A549 (cell line): ENCODE measurements around the gene CD300A. TPM values are rescaled to one million over a fixed set of nuclear protein-coding genes. Genes with fewer than 3 reads are reported as not detected.

Experiments
- ATAC-seq, 2 experiments: fragments of 200-7000 bp in 1 of 2; fragments of >200 bp in 1 of 2; cut with Nextera tagmentation in 1 of 2; cut with Tn5 transposase in 1 of 2; 3 replicates each; pipeline versions ENCODE4 v1.8.0 to v1.9.1; 2018 to 2020; ENCODE audit warnings: mild to moderate bottlenecking in 1 of 2, moderate library complexity in 1 of 2
- CTCF ChIA-PET: fragments of 300-600 bp; sonication (Branson Sonifier 250); formaldehyde crosslinking; extraction: SDS; loops from one replicate; lab custom pipeline; 2021; ENCODE audit warnings: antibody characterized with exemption, inconsistent platforms; lab: Yijun Ruan, JAX
- POLR2A ChIA-PET: fragments of 350-600 bp; formaldehyde crosslinking; extraction: SDS; loops from one replicate; lab custom pipeline; 2021; ENCODE audit warnings: antibody characterized with exemption, inconsistent platforms; lab: Yijun Ruan, JAX
- DNase-seq, 2 experiments: peaks; one replicate each; pipeline versions ENCODE4 v3.0.0 to v3.0.0-alpha.2; 2011 to 2016; ENCODE audit warnings: low read depth in 1 of 2, low spot score in 1 of 2
- FAIRE-seq: peaks from 2 replicates; lab custom pipeline; 2011; peaks lifted over from hg19 to GRCh38; lab: Jason Lieb, UNC
- H3K27ac ChIP-seq, 2 experiments: fragments of >200 bp; sonication (Bioruptor Twin); formaldehyde crosslinking; 3 replicates each; pipeline ENCODE4 v1.5.1; 2016 to 2017
- H3K4me1 ChIP-seq: fragments of >200 bp; sonication (Bioruptor Twin); formaldehyde crosslinking; 3 replicates; pipeline ENCODE4 v1.6.1; 2016
- H3K4me2 ChIP-seq: fragments of >200 bp; sonication (Bioruptor Twin); formaldehyde crosslinking; 3 replicates; pipeline ENCODE4 v1.6.1; 2016
- H3K4me3 ChIP-seq: fragments of >200 bp; sonication (Bioruptor Twin); formaldehyde crosslinking; 3 replicates; pipeline ENCODE4 v1.5.1; 2016
- H3K9me3 ChIP-seq: fragments of >200 bp; sonication (Bioruptor Twin); formaldehyde crosslinking; 3 replicates; pipeline ENCODE4 v1.6.1; 2016
- BHLHE40 ChIP-seq: IDR thresholded peaks from 2 replicates; pipeline ENCODE4 v1.6.1; 2012; ENCODE audit warnings: low read depth, low read length, inconsistent platforms
- EP300 ChIP-seq, 2 experiments: fragments of >200 bp; sonication (Bioruptor Twin); formaldehyde crosslinking; IDR thresholded peaks; 2 replicates in 1 of 2; 3 replicates in 1 of 2; pipeline ENCODE4 v1.6.1; 2016 to 2017
- FOSB ChIP-seq: fragments of 250-450 bp; sonication (Bioruptor Pico); IDR thresholded peaks from 2 replicates; pipeline ENCODE4 v1.5.0; 2020; ENCODE audit warnings: mild to moderate bottlenecking, moderate library complexity
- GATA3 ChIP-seq: IDR thresholded peaks from 2 replicates; pipeline ENCODE4 v1.6.1; 2012; ENCODE audit warnings: borderline replicate concordance
- HEYL ChIP-seq: fragments of 250-450 bp; sonication (Bioruptor Pico); IDR thresholded peaks from 2 replicates; pipeline ENCODE4 v1.8.0; 2021; ENCODE audit warnings: mild to moderate bottlenecking, moderate library complexity
- HOXA7 ChIP-seq: fragments of 250-450 bp; sonication (Bioruptor Pico); IDR thresholded peaks from 2 replicates; pipeline ENCODE4 v1.5.0; 2020; ENCODE audit warnings: mild to moderate bottlenecking, moderate library complexity
- KDM1A ChIP-seq: fragments of 200-600 bp; sonication (generic); IDR thresholded peaks from 2 replicates; pipeline ENCODE4 v1.6.1; 2016; ENCODE audit warnings: low read depth, mild to moderate bottlenecking
- NFE2L2 ChIP-seq: fragments of 150-350 bp; conservative IDR thresholded peaks from 2 replicates; pipeline ENCODE4 v1.6.1; 2014; ENCODE audit warnings: low read length
- POLR2AphosphoS2 ChIP-seq: conservative IDR thresholded peaks from 2 replicates; pipeline ENCODE4 v1.6.1; 2012; ENCODE audit warnings: low read length, improper control_type of control experiment, inconsistent platforms
- RCOR1 ChIP-seq: fragments of 150-350 bp; IDR thresholded peaks from 2 replicates; pipeline ENCODE4 v1.6.1; 2014; ENCODE audit warnings: antibody characterized with exemption, low read length, low read depth
- RFX5 ChIP-seq: fragments of 450-650 bp; IDR thresholded peaks from 2 replicates; pipeline ENCODE4 v1.7.1; 2014; ENCODE audit warnings: antibody characterized with exemption, mild to moderate bottlenecking, moderate library complexity
- SMC3 ChIP-seq: fragments of >200 bp; sonication (Bioruptor Twin); formaldehyde crosslinking; IDR thresholded peaks from 3 replicates; pipeline ENCODE4 v1.6.1; 2018; ENCODE audit warnings: inconsistent platforms
- ZFP36 ChIP-seq: fragments of 450-650 bp; IDR thresholded peaks from 2 replicates; pipeline ENCODE4 v1.6.1; 2014; ENCODE audit warnings: borderline replicate concordance; ENCODE audit not compliant: partially characterized antibody
- WGBS: methylation state at CpG from one replicate; pipeline ENCODE4 v1.1.6; 2017; ENCODE audit errors: missing lambda C conversion rate; 5-methylcytosine and 5-hydroxymethylcytosine counted together
- polyA plus RNA-seq, 4 experiments: library from polyadenylated mRNA; depleted of rRNA in 3 of 4; stranded (reverse); fragments of >200 nt; fragmentation: RNase III in 1 of 4; extraction: RNeasy Plus Mini Kit Qiagen cat#74134 plus additional on column Dnase treatment in 1 of 4; gene quantifications; 2 replicates in 3 of 4; 3 replicates in 1 of 4; pipeline ENCODE4 v1.2.3, GENCODE V29; 2011 to 2017
- TF ChIP-seq, protein P1 (sequence below): fragments of 200-600 bp; sonication (generic); IDR thresholded peaks from 2 replicates; pipeline ENCODE4 v1.6.1; 2016; ENCODE audit warnings: antibody characterized with exemption, mild to moderate bottlenecking, moderate library complexity
- TF ChIP-seq, protein P2 (sequence below): fragments of >200 bp; sonication (Bioruptor Twin); formaldehyde crosslinking; IDR thresholded peaks from 3 replicates; pipeline ENCODE4 v1.5.1; 2016
- TF ChIP-seq, protein P3 (sequence below): fragments of >200 bp; sonication (Bioruptor Twin); formaldehyde crosslinking; IDR thresholded peaks from 3 replicates; pipeline ENCODE4 v1.6.1; 2016
- TF ChIP-seq, protein P4 (sequence below): fragments of 450-650 bp; IDR thresholded peaks from 2 replicates; pipeline ENCODE4 v1.6.1; 2014; ENCODE audit warnings: antibody characterized with exemption

CD300A gene
- polyA plus RNA-seq, 2 of the 4 experiments (the other 2 are of a cell fraction) = not detected

DNA sequence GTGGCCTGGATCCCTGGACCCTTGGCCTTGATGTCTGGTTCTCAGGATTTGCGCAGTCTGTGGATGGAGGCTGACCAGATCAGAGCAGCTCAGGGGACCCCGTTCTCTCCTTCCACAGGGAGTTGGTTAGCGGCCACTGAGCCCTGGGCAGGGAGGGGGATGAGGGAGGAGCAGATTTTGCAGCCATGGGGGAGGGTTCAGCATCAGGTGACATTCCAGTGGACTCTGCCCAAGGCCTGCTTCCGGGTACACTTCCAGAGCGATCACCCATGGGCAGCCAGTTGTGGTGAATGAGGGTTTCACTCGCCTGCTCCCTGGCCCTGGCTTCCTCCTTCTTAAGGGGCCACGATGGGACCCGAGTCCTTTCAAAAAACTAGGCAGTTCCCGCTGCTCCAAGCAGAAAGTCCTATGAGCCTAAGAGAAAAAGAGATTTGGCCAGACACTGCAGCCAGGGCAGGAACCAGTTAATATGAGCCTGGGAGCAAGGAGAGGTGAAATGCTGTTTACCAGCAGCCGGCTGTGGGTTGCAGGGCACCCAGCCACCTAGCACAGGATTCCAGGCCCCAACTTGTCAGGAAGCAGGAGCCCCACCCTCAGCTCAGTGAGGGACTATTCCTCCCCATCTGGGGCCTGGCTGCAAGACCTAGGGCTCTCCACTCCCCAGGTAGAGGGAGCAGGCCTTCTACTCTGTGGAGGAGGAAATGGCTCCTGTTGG is 39.2 kb upstream of the CD300A start:
- DNase-seq (no peak), FAIRE-seq (no peak), ATAC-seq (no peak)
- POLR2A ChIA-PET = no interaction called here
- CTCF ChIA-PET = interaction anchor here (1.1 to 2.0 kb wide), 5 partner anchors 10 to 60 kb away, joined by 3 to 6 read pairs (median 4); partner anchors contain the start of gene GPR142
- peaks cover 28% of the 10 kb centered on the region for H3K4me1 ChIP-seq
- TF ChIP-seq HOXA7 (CRISPR knock-in tag) = no peak
- TF ChIP-seq POLR2AphosphoS2 = no peak
- peak overlapping the region; percentile 60 to 95 for H3K27ac ChIP-seq
- H3K9me3 ChIP-seq = no peaks in the 10 kb centered on the region
- H3K4me3 ChIP-seq = no peak overlapping the region
- WGBS = 72% methylated on average over 10 of the region's 10 CpGs
- peak overlapping the region; percentile 50 for H3K4me2 ChIP-seq

DNA sequence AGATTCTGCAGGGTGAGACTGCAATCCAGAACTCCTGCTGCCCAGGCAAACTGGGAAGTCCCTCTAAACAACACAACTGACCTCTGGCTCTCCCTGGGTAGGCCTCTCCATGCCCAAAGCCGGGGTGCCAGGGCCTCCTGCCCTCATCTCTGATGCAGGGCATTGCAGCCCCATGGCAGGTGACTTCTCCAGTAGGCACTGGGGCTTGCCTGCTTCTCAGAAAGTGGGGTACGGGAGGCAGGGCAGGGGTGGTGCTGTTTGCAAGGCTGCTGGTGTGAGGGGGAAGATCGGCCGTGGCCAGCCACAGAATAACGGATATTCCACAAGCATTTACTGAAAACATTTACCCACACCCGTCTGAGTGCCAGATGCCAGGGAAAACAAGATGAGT is 38.7 kb upstream of the CD300A start:
- peak overlapping the region; percentile 60 to 95 for H3K27ac ChIP-seq

More for the DNA sequence above, 38.7 kb upstream of the CD300A start:
- 77% methylated on average over 6 of the region's 6 CpGs for WGBS
- FAIRE-seq (no peak), DNase-seq (no peak), ATAC-seq (no peak)
- CTCF ChIA-PET = interaction anchor here (1.3 to 3.5 kb wide), 6 partner anchors 8 to 60 kb away, joined by 3 to 39 read pairs (median 5); partner anchors contain the start of gene GPR142
- no peak for TF ChIP-seq KDM1A
- TF ChIP-seq RCOR1 = no peak
- TF ChIP-seq GATA3 = no peak
- TF ChIP-seq SMC3 = no peak
- TF ChIP-seq, protein P1, sequence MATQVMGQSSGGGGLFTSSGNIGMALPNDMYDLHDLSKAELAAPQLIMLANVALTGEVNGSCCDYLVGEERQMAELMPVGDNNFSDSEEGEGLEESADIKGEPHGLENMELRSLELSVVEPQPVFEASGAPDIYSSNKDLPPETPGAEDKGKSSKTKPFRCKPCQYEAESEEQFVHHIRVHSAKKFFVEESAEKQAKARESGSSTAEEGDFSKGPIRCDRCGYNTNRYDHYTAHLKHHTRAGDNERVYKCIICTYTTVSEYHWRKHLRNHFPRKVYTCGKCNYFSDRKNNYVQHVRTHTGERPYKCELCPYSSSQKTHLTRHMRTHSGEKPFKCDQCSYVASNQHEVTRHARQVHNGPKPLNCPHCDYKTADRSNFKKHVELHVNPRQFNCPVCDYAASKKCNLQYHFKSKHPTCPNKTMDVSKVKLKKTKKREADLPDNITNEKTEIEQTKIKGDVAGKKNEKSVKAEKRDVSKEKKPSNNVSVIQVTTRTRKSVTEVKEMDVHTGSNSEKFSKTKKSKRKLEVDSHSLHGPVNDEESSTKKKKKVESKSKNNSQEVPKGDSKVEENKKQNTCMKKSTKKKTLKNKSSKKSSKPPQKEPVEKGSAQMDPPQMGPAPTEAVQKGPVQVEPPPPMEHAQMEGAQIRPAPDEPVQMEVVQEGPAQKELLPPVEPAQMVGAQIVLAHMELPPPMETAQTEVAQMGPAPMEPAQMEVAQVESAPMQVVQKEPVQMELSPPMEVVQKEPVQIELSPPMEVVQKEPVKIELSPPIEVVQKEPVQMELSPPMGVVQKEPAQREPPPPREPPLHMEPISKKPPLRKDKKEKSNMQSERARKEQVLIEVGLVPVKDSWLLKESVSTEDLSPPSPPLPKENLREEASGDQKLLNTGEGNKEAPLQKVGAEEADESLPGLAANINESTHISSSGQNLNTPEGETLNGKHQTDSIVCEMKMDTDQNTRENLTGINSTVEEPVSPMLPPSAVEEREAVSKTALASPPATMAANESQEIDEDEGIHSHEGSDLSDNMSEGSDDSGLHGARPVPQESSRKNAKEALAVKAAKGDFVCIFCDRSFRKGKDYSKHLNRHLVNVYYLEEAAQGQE = no peak
- TF ChIP-seq HEYL = no peak
- TF ChIP-seq BHLHE40 = no peak
- no peak for TF ChIP-seq NFE2L2
- TF ChIP-seq, protein P2, sequence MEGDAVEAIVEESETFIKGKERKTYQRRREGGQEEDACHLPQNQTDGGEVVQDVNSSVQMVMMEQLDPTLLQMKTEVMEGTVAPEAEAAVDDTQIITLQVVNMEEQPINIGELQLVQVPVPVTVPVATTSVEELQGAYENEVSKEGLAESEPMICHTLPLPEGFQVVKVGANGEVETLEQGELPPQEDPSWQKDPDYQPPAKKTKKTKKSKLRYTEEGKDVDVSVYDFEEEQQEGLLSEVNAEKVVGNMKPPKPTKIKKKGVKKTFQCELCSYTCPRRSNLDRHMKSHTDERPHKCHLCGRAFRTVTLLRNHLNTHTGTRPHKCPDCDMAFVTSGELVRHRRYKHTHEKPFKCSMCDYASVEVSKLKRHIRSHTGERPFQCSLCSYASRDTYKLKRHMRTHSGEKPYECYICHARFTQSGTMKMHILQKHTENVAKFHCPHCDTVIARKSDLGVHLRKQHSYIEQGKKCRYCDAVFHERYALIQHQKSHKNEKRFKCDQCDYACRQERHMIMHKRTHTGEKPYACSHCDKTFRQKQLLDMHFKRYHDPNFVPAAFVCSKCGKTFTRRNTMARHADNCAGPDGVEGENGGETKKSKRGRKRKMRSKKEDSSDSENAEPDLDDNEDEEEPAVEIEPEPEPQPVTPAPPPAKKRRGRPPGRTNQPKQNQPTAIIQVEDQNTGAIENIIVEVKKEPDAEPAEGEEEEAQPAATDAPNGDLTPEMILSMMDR = no peak
- TF ChIP-seq EP300 (IDR thresholded peaks at IDR 0.05) = no peak
- TF ChIP-seq, protein P3, sequence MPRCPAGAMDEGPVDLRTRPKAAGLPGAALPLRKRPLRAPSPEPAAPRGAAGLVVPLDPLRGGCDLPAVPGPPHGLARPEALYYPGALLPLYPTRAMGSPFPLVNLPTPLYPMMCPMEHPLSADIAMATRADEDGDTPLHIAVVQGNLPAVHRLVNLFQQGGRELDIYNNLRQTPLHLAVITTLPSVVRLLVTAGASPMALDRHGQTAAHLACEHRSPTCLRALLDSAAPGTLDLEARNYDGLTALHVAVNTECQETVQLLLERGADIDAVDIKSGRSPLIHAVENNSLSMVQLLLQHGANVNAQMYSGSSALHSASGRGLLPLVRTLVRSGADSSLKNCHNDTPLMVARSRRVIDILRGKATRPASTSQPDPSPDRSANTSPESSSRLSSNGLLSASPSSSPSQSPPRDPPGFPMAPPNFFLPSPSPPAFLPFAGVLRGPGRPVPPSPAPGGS = no peak
- no peak for TF ChIP-seq FOSB (CRISPR knock-in tag)
- no peak for TF ChIP-seq RFX5
- TF ChIP-seq, protein P4, sequence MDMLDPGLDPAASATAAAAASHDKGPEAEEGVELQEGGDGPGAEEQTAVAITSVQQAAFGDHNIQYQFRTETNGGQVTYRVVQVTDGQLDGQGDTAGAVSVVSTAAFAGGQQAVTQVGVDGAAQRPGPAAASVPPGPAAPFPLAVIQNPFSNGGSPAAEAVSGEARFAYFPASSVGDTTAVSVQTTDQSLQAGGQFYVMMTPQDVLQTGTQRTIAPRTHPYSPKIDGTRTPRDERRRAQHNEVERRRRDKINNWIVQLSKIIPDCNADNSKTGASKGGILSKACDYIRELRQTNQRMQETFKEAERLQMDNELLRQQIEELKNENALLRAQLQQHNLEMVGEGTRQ = no peak
- TF ChIP-seq ZFP36 = no peak
- POLR2A ChIA-PET = interaction anchor here (1.2 kb wide), 1 partner anchor 11 kb away, joined by 3 read pairs; no protein-coding TSS in a partner anchor
- Histone ChIP-seq H3K4me2 (peak overlapping the region; percentile 50), H3K9me3 (no peaks in the 10 kb centered on the region), H3K4me1 (peaks cover 30% of the 10 kb centered on the region), H3K4me3 (no peak overlapping the region)
